Naive thymus-derived CD4-positive, alpha-beta T cell (primary cell): ENCODE data around the gene UBA3. TPM values are rescaled to one million over a fixed set of nuclear protein-coding genes. Genes with fewer than 3 reads are reported as not detected.

ENCODE experiments used
- ATAC-seq: fragments of 150-1000 bp; cut with Tn5 transposase; 2 replicates; pipeline ENCODE4 v1.10.0; 2021; ENCODE audit warnings: mild to moderate bottlenecking, moderate library complexity
- CTCF ChIA-PET: fragments of 350-600 bp; sonication (Branson Sonifier 250); formaldehyde crosslinking; loops from one replicate; lab custom pipeline; 2021; ENCODE audit warnings: antibody characterized with exemption; lab: Charles Lee
- POLR2A ChIA-PET: fragments of 350-600 bp; sonication (Branson Sonifier 250); formaldehyde crosslinking; loops from one replicate; lab custom pipeline; 2021; ENCODE audit warnings: antibody characterized with exemption, inconsistent platforms; lab: Charles Lee
- DNase-seq, 9 donors: peaks; one replicate each; pipeline versions ENCODE4 v3.0.0 to v3.0.0-alpha.2; 2020 to 2022; ENCODE audit warnings: mixed read lengths in 1 of 9
- H3K27ac ChIP-seq: one replicate; pipeline ENCODE4 v1.7.0; 2013; ENCODE audit warnings: mild to moderate bottlenecking, low read depth, low read length, moderate library complexity
- H3K27me3 ChIP-seq, 2 donors: one replicate each; pipeline ENCODE4 v1.7.0; 2013; ENCODE audit warnings: low read length in 2 of 2, mild to moderate bottlenecking in 2 of 2, moderate library complexity in 2 of 2; ENCODE audit not compliant: control insufficient read depth in 2 of 2, insufficient read depth in 2 of 2
- H3K36me3 ChIP-seq, 3 experiments: 1 replicate in 2 of 3; 2 replicates in 1 of 3; pipeline ENCODE4 v1.7.0; 2013; ENCODE audit warnings: low read length in 3 of 3, mild to moderate bottlenecking in 3 of 3, moderate library complexity in 1 of 3; ENCODE audit not compliant: insufficient read depth in 3 of 3, control insufficient read depth in 2 of 3
- H3K4me1 ChIP-seq, 2 donors: one replicate each; pipeline ENCODE4 v1.7.0; 2013; ENCODE audit warnings: low read length in 2 of 2, mild to moderate bottlenecking in 2 of 2, moderate library complexity in 1 of 2; ENCODE audit not compliant: control insufficient read depth in 2 of 2, insufficient read depth in 2 of 2
- H3K4me3 ChIP-seq: 2 replicates; pipeline ENCODE4 v1.7.0; 2013; ENCODE audit warnings: mild to moderate bottlenecking, low read length
- H3K9me3 ChIP-seq, 3 experiments: 1 replicate in 2 of 3; 2 replicates in 1 of 3; pipeline ENCODE4 v1.7.0; 2013; ENCODE audit warnings: low read length in 3 of 3; ENCODE audit not compliant: control insufficient read depth in 2 of 3
- H3K27ac Mint-ChIP-seq, 9 donors: one replicate each; pipeline ENCODE4 v1.8.0; 2020 to 2022; ENCODE audit warnings: mixed read lengths in 9 of 9, mild to moderate bottlenecking in 8 of 9, moderate library complexity in 5 of 9, inconsistent platforms in 2 of 9
- H3K27me3 Mint-ChIP-seq, 5 donors: one replicate each; pipeline ENCODE4 v1.8.0; 2021 to 2022; ENCODE audit warnings: mixed read lengths in 5 of 5, mild to moderate bottlenecking in 1 of 5
- H3K36me3 Mint-ChIP-seq, 5 donors: one replicate each; pipeline ENCODE4 v1.8.0; 2020 to 2022; ENCODE audit warnings: mixed read lengths in 5 of 5, mild to moderate bottlenecking in 3 of 5, inconsistent platforms in 1 of 5
- H3K4me1 Mint-ChIP-seq, 7 donors: one replicate each; pipeline ENCODE4 v1.8.0; 2020 to 2022; ENCODE audit warnings: mixed read lengths in 7 of 7, mild to moderate bottlenecking in 3 of 7, inconsistent platforms in 1 of 7
- H3K4me3 Mint-ChIP-seq, 10 donors: one replicate each; pipeline ENCODE4 v1.8.0; 2020 to 2022; ENCODE audit warnings: mild to moderate bottlenecking in 10 of 10, mixed read lengths in 10 of 10, moderate library complexity in 6 of 10, inconsistent platforms in 2 of 10
- H3K9me3 Mint-ChIP-seq, 11 donors: one replicate each; pipeline ENCODE4 v1.8.0; 2020 to 2022; ENCODE audit warnings: mixed read lengths in 11 of 11, mild to moderate bottlenecking in 4 of 11, inconsistent platforms in 1 of 11, moderate library complexity in 1 of 11
- intact Hi-C, 2 donors: fragments of 100-400 bp; cut with micrococcal nuclease; formaldehyde crosslinking; loops; one replicate each; pipeline ENCODE4 v1.15.1; 2023
- polyA plus RNA-seq, 2 donors: library from polyadenylated mRNA; unstranded; fragments of 300-500 nt; fragmentation: Illumina TruSeq; gene quantifications; one replicate each; pipeline ENCODE4 v1.2.3, GENCODE V29; 2021
- total RNA-seq, 6 experiments: library from RNA in 5 of 6; stranded (reverse) in 5 of 6; gene quantifications; 1 replicate in 5 of 6; 2 replicates in 1 of 6; pipeline ENCODE4 v1.2.3 and lab custom pipeline; 2021 to 2026

UBA3 gene
- total and polyA plus RNA-seq, 7 experiments from 2014 or later = 36.6 to 120 (median 62.4) TPM

DNA sequence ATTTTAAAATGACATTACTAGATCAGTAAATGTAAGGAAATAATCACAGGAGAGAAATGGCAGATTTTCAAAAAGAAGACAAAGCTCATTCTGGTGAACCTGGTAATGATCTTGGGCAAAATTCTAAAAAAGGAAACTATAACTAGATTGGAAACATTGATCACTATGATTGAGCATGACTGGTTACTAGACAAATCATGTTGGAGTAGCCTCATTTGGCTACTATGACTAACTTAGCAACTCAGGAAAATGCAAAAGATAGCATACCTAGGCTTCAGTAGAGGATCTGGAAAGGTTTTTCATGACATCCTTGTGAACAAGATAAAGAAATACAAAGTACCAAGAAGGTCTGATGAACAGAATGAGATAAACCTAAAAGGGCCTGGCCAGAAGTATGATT, 20.5 kb downstream of the UBA3 start:
- Mint-ChIP-seq H3K27ac (peak overlapping the region; percentile 77 to 94 (median 92)), H3K27me3 (no peaks in the 10 kb centered on the region), H3K9me3 (peaks cover 0 to 8% (median 0%) of the 10 kb centered on the region in 11 donors), H3K4me3 (peak overlapping the region in 2 of 10 donors; percentile 36 to 39), H3K4me1 (peaks cover 30 to 58% (median 43%) of the 10 kb centered on the region in 7 donors), H3K36me3 (peaks cover 17 to 50% (median 40%) of the 10 kb centered on the region in 5 donors)
- POLR2A ChIA-PET = interaction anchor here (0.9 to 2.7 kb wide), 7 partner anchors 8 to 34 kb away, joined by 3 to 25 read pairs (median 4); partner anchors contain the start of gene ARL6IP5
- CTCF ChIA-PET = interaction anchor here (1.3 kb wide), 1 partner anchor 32 kb away, joined by 3 read pairs; no protein-coding TSS in a partner anchor
- intact Hi-C loops = no loop called here
- no peaks in the 10 kb centered on the region for H3K9me3 ChIP-seq
- peaks cover 22 to 31% of the 10 kb centered on the region in 2 donors for H3K4me1 ChIP-seq
- peaks cover 8 to 26% (median 24%) of the 10 kb centered on the region in 3 experiments for H3K36me3 ChIP-seq
- ATAC-seq = no peak
- no peaks in the 10 kb centered on the region for H3K27me3 ChIP-seq
- DNase-seq = no peak
- H3K4me3 ChIP-seq = no peak overlapping the region
- H3K27ac ChIP-seq = peak overlapping the region; percentile 75

DNA sequence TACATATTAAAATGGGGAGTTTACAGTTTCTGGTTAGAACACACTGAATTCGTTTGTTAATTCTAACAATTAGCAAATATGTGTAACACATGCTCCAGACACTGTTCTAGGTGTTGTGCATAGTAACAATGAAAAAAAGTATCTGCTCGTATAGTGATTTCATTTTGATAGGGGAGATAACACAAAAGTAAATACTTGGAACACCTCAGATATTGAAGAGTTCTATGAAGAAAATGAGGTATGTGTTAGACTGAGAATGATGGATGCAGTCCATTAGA, 21.3 kb downstream of the UBA3 start:
- Histone ChIP-seq H3K4me3 (peak overlapping the region; percentile 12), H3K27ac (peak overlapping the region; percentile 75), H3K4me1 (peaks cover 14 to 23% of the 10 kb centered on the region in 2 donors), H3K27me3 (no peaks in the 10 kb centered on the region), H3K36me3 (peaks cover 8 to 27% (median 24%) of the 10 kb centered on the region in 3 experiments), H3K9me3 (no peaks in the 10 kb centered on the region)
- Mint-ChIP-seq H3K4me3 (peak overlapping the region in 8 of 10 donors; percentile 45 to 82 (median 65)), H3K27me3 (no peaks in the 10 kb centered on the region), H3K4me1 (peaks cover 24 to 50% (median 35%) of the 10 kb centered on the region in 7 donors), H3K36me3 (peaks cover 17 to 47% (median 40%) of the 10 kb centered on the region in 5 donors), H3K9me3 (peaks cover 0 to 8% (median 0%) of the 10 kb centered on the region in 11 donors), H3K27ac (peak overlapping the region; percentile 77 to 94 (median 92))
- DNase-seq (no peak), ATAC-seq (no peak)
- ChIA-PET CTCF (interaction anchor here (1.3 to 1.5 kb wide), 2 partner anchors 30 to 33 kb away, joined by 3 read pairs; no protein-coding TSS in a partner anchor), POLR2A (interaction anchor here (0.9 to 2.7 kb wide), 9 partner anchors 9 to 45 kb away, joined by 3 to 25 read pairs (median 4); partner anchors contain the start of genes ARL6IP5 and EOGT)
- intact Hi-C loops = loop anchor here in 1 of 2 donors (1.0 kb wide), 1 partner anchor 21 kb away; the partner anchor contains the start of gene UBA3

DNA sequence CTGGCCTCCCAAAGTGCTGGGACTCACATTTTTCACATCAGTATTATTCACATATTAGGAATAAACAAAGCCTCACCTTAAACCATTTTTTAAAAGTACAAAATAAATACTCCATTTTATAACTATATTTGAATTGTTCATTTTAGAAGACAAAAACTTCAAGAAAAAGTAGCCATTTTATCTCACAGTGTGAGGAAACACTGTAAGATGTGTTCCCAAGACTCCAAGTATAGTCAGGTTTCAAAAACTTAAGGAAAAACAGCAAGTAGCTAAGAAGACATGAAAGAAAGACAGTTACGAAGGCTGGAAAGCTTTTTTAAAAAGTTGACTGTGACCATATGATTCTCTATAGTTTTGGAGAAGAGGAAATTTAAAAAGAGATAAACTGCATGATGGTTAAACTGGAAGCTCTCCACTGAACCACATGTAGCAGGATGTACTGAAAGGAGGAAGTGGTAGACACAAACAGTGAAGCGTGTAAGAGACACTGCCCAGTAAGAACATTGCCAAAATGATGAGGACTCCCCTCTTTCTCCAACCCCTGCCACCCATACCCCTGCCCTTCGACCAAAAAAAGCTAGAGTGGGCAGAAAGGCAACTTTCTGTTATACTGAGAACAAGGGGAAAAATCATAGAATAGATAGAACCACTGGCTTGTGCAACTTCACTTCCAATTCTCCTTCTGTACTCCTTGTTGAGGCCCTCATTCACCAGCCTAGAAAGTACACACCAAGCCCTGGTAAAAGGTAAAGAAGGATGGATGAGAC, 21.8 kb downstream of the UBA3 start:
- intact Hi-C loops = loop anchor here in 1 of 2 donors (1.0 kb wide), 1 partner anchor 22 kb away; the partner anchor contains the start of gene UBA3
- Histone ChIP-seq H3K4me1 (peaks cover 13 to 19% of the 10 kb centered on the region in 2 donors), H3K27me3 (no peaks in the 10 kb centered on the region), H3K36me3 (peaks cover 8 to 27% (median 24%) of the 10 kb centered on the region in 3 experiments), H3K9me3 (no peaks in the 10 kb centered on the region), H3K4me3 (peak overlapping the region; percentile 12), H3K27ac (peak overlapping the region; percentile 75)
- Mint-ChIP-seq H3K4me1 (peaks cover 18 to 45% (median 30%) of the 10 kb centered on the region in 7 donors), H3K36me3 (peaks cover 17 to 46% (median 38%) of the 10 kb centered on the region in 5 donors), H3K4me3 (peak overlapping the region; percentile 2 to 82 (median 60)), H3K27me3 (no peaks in the 10 kb centered on the region), H3K9me3 (peaks cover 0 to 8% (median 0%) of the 10 kb centered on the region in 11 donors), H3K27ac (peak overlapping the region; percentile 77 to 94 (median 92))
- DNase-seq (peak in 6 of 9 donors; percentile 41 to 57 (median 48)), ATAC-seq (peak; percentile 97)
- ChIA-PET POLR2A (interaction anchor here (0.6 to 2.7 kb wide), 10 partner anchors 12 to 243 kb away, joined by 3 to 25 read pairs (median 5); partner anchors contain the start of genes ARL6IP5 and EOGT), CTCF (interaction anchor here (0.9 to 1.5 kb wide), 3 partner anchors 26 to 34 kb away, joined by 3 read pairs; partner anchors contain the start of gene ARL6IP5)

DNA sequence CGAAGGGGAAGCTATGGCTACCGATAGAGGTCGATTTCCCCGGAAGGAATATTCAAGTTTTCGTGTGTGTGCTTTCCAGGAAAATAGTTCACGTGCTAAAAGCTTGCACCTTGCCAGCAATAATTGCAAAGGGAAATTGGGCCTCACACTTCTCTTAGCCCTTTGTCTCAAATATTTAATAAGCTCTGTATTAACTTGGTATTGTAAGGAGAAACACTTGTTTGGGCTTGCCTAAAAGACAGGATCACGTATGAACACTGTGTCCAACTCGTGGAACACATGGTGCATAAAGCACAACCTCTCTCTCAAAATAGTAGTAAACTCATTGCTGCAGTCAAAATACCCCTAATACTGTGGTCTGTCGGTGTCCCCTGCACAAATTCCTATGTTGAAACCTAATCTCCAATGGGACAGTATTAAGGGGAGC, 27.7 kb downstream of the UBA3 start:
- H3K4me3 ChIP-seq = peak overlapping the region; percentile 96
- DNase-seq = no peak
- peaks cover 3 to 20% (median 18%) of the 10 kb centered on the region in 3 experiments for H3K36me3 ChIP-seq
- POLR2A ChIA-PET = interaction anchor here (1.2 to 4.6 kb wide), 10 partner anchors 12 to 49 kb away, joined by 3 to 103 read pairs (median 6); partner anchors contain the start of genes ARL6IP5, EOGT and UBA3
- H3K27ac Mint-ChIP-seq = peak overlapping the region; percentile 92 to 99 (median 98)
- H3K27me3 ChIP-seq = no peaks in the 10 kb centered on the region
- peaks cover 0 to 4% (median 0%) of the 10 kb centered on the region in 11 donors for H3K9me3 Mint-ChIP-seq
- intact Hi-C loops = loop anchor here (1.0 to 2.0 kb wide), 6 partner anchors 28 to 254 kb away; partner anchors contain the start of genes ARL6IP5 (in 2 of the 2), EOGT (in 2 of the 2) and UBA3 (in 2 of the 2)
- H3K4me1 ChIP-seq = peaks cover 20 to 26% of the 10 kb centered on the region in 2 donors
- CTCF ChIA-PET = interaction anchor here (0.7 to 1.7 kb wide), 3 partner anchors 27 to 39 kb away, joined by 3 to 4 read pairs (median 4); partner anchors contain the start of gene EOGT
- peaks cover 7 to 19% (median 14%) of the 10 kb centered on the region in 5 donors for H3K36me3 Mint-ChIP-seq
- no peaks in the 10 kb centered on the region for H3K9me3 ChIP-seq
- peaks cover 17 to 59% (median 47%) of the 10 kb centered on the region in 7 donors for H3K4me1 Mint-ChIP-seq
- peak overlapping the region; percentile 94 to 99 (median 96) for H3K4me3 Mint-ChIP-seq
- peak; percentile 0 for ATAC-seq
- H3K27me3 Mint-ChIP-seq = peaks cover 0 to 2% (median 0%) of the 10 kb centered on the region in 5 donors
- peak overlapping the region; percentile 87 for H3K27ac ChIP-seq

GRCh38 chr3:69051756-69052471, 28.3 kb downstream of the UBA3 start, which contains the start of gene TMF1:
Gene TMF1 (minus strand): TSS chr3:69052333. CDS start chr3:69052086, 247 bp downstream.
- peaks cover 20 to 30% of the 10 kb centered on the region in 2 donors for H3K4me1 ChIP-seq
- H3K4me3 ChIP-seq = peak within 1 kb of the TSS; percentile 96
- Mint-ChIP-seq H3K36me3 (peaks cover 9 to 21% (median 17%) of the 10 kb centered on the region in 5 donors), H3K4me1 (peaks cover 20 to 59% (median 48%) of the 10 kb centered on the region in 7 donors), H3K27me3 (peaks cover 0 to 2% (median 0%) of the 10 kb centered on the region in 5 donors), H3K9me3 (peaks cover 0 to 4% (median 0%) of the 10 kb centered on the region in 11 donors), H3K4me3 (peak within 1 kb of the TSS; percentile 94 to 99 (median 96)), H3K27ac (peak within 1 kb of the TSS; percentile 92 to 99 (median 98))
- H3K27ac ChIP-seq = peak within 1 kb of the TSS; percentile 87
- intact Hi-C loops = loop anchor here (1.0 to 2.0 kb wide), 8 partner anchors 17 to 254 kb away; partner anchors contain the start of genes ARL6IP5 (in 2 of the 2), EOGT (in 2 of the 2) and UBA3 (in 2 of the 2)
- ChIA-PET POLR2A (interaction anchor here (0.8 to 4.6 kb wide), 12 partner anchors 8 to 50 kb away, joined by 3 to 103 read pairs (median 5); partner anchors contain the start of genes ARL6IP5, EOGT and UBA3), CTCF (interaction anchor here (0.7 to 1.7 kb wide), 3 partner anchors 27 to 38 kb away, joined by 3 to 4 read pairs (median 4); partner anchors contain the start of gene EOGT)
- H3K36me3 ChIP-seq = peaks cover 3 to 24% (median 22%) of the 10 kb centered on the region in 3 experiments
- no peaks in the 10 kb centered on the region for H3K9me3 ChIP-seq
- DNase-seq (peak; percentile 93 to 98 (median 98)), ATAC-seq (peak; percentile 95)
- no peaks in the 10 kb centered on the region for H3K27me3 ChIP-seq
